H54 (cell line): ENCODE data around the gene CHST2.
"Not testable (repeated sequence)": the region's sequence is repeated elsewhere in the genome, so short reads cannot be mapped to it uniquely, and the experiment has no call there.

ENCODE experiments used
- DNase-seq: peaks from one replicate; pipeline ENCODE4 v3.0.0; 2011; ENCODE audit warnings: low spot score, mixed read lengths; ENCODE audit not compliant: insufficient read length
- FAIRE-seq: peaks from 3 replicates; lab custom pipeline; 2011; peaks lifted over from hg19 to GRCh38; lab: Jason Lieb, UNC
- POLR2A ChIP-seq: IDR thresholded peaks from 2 replicates; pipeline ENCODE4 v1.6.1; 2011; ENCODE audit warnings: low read depth, mild to moderate bottlenecking, low read length

Gene CHST2, protein sequence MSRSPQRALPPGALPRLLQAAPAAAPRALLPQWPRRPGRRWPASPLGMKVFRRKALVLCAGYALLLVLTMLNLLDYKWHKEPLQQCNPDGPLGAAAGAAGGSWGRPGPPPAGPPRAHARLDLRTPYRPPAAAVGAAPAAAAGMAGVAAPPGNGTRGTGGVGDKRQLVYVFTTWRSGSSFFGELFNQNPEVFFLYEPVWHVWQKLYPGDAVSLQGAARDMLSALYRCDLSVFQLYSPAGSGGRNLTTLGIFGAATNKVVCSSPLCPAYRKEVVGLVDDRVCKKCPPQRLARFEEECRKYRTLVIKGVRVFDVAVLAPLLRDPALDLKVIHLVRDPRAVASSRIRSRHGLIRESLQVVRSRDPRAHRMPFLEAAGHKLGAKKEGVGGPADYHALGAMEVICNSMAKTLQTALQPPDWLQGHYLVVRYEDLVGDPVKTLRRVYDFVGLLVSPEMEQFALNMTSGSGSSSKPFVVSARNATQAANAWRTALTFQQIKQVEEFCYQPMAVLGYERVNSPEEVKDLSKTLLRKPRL

GRCh38 chr3:143119009-143119914 is at the start of gene CHST2:
Gene CHST2 (plus strand): TSS chr3:143119771. CDS start chr3:143120817, 1,046 bp downstream.
- DNase-seq = peak; percentile 95
- peak; percentile 44 for TF ChIP-seq POLR2A
- no peak for FAIRE-seq

DNA sequence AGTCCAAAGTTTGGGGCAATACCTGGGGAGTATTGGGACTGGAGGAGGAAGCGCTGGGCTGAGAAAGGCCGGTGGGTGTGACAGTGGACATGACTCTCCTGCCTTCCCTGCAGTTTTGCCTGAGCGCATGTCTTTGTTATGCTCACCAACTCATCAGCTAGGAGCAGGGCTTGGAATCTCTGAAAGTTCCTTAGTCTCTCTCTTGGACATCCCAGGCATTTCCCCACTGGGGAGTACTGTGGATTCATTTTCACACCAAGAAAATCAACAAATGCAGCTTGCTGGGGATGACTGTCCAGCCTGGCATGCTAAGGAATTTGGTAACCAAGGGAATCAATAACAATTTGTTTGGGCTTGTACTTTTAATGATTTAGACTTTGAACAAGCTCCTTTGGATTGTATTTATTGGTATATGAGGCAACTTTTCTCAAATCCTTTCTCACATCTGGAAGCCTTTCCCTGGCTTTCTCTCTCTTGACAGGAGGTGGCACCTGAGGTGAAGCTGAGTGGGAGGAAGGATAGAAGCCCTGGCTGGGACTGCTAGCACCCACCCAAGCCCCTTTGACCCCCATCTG is 48.5 kb upstream of the CHST2 start:
- no peak for DNase-seq
- no peak for TF ChIP-seq POLR2A
- no peak for FAIRE-seq

- FAIRE-seq (no peak), DNase-seq (no peak)
- no peak for TF ChIP-seq POLR2A
Observed at GRCh38 chr3:143071776-143072175, 47.8 kb upstream of the CHST2 start.

GRCh38 chr3:143072298-143073020 is 47.1 kb upstream of the CHST2 start:
- not testable (repeated sequence) for FAIRE-seq, DNase-seq

- DNase-seq, FAIRE-seq: not testable (repeated sequence)
Observed at GRCh38 chr3:143073541-143073940, 46.0 kb upstream of the CHST2 start.

GRCh38 chr3:143073983-143074382 is 45.6 kb upstream of the CHST2 start:
- not testable (repeated sequence) for DNase-seq, FAIRE-seq

GRCh38 chr3:143078883-143079282 is 40.7 kb upstream of the CHST2 start:
- DNase-seq (peak; percentile 40), FAIRE-seq (no peak)
- no peak for TF ChIP-seq POLR2A

- FAIRE-seq = no peak
Observed at GRCh38 chr3:143080196-143080595, 39.4 kb upstream of the CHST2 start.

DNA sequence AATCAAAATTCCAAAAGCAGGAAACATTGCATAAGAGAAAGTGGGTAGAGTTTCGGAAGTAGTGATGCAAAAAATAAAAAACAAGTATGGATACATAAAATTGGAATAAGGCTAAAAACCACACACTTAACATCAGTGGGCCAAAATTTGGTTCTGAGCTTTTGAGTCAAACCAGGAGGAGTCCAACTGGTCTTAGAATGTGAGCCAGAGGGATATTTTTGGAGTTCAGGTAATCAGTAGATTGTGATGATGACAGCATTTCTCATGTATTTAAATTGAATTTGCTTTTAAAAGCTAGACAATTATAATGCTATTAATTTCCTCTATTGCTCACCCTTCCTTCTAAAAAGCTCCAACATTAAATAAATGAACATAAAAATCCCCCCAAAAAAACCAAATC is 38.2 kb upstream of the CHST2 start:
- FAIRE-seq (no peak), DNase-seq (no peak)
- no peak for TF ChIP-seq POLR2A

More at GRCh38 chr3:143080196-143080595, 39.4 kb upstream of the CHST2 start:
- no peak for DNase-seq
- no peak for TF ChIP-seq POLR2A

DNA sequence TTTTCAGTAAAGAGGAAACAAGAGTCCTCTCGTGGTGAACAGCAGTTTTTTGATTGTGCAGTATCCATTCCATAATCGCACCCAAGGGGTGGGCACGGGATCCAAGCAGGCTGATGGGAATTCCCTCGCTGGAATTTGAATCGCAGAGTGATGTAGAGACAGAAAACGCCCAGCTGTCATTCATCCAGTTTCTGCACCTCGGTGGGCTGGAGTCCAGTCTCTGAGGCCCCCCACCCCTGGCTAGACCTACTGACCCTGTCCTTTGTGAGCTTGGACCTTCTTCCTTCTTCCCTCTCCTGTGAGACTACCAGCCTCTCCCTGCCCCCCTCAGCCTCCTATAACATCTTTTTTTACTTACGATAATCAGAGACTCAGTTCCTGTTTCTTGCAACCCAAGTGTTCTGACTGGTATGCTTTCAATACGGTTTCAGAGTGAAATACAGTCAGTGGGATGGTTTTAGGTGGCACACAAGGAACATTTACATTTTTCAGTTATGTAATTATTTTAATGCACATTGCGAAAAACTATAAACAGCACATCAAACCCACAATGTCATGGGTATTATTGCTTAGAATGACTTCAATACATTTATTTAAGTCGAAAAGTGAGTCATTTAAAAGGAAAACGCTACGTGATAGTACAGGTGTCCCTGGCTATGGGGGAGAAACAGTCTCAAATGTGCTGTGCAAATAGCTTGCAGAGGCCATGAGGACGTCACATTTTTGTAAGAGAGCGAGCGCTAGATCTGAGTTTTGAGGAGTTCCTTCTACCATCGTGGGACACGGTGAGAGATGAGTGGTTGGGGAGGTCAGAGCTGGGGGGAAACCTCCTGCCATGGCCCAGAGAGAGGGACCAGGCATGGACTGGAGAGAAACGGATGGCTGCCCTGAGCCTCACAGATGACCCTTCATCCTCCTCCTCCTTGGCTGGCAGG is 37.5 kb upstream of the CHST2 start:
- TF ChIP-seq POLR2A = no peak
- FAIRE-seq (no peak), DNase-seq (no peak)

GRCh38 chr3:143083781-143084180 is 35.8 kb upstream of the CHST2 start:
- FAIRE-seq = no peak

More at GRCh38 chr3:143083781-143084180, 35.8 kb upstream of the CHST2 start:
- TF ChIP-seq POLR2A = no peak
- no peak for DNase-seq
